Left lung (tissue), 10 donors: Measurements from ENCODE around the gene FMN1. TPM values are rescaled to one million over a fixed set of nuclear protein-coding genes. Genes with fewer than 3 reads are reported as not detected.

Source experiments
- ATAC-seq: fragments of 200-7000 bp; cut with Tn5 transposase; one replicate; pipeline ENCODE4 v1.9.1; 2020; ENCODE audit warnings: moderate library complexity
- DNase-seq, 4 donors: peaks; one replicate each; pipeline ENCODE4 v3.0.0-alpha.2; 2013 to 2020
- H3K27ac ChIP-seq, 2 donors: fragments of 200-600 bp; sonication (generic) in 1 of 2; one replicate each; pipeline versions ENCODE4 v1.5.0 to v1.8.0; 2020 to 2021
- H3K27me3 ChIP-seq, 2 donors: fragments of 200-600 bp; sonication (generic) in 1 of 2; one replicate each; pipeline versions ENCODE4 v1.5.0 to v1.8.0; 2020 to 2021
- H3K36me3 ChIP-seq, 2 donors: fragments of 200-600 bp; sonication (generic) in 1 of 2; one replicate each; pipeline versions ENCODE4 v1.5.0 to v1.8.0; 2020 to 2021
- H3K4me1 ChIP-seq, 2 donors: fragments of 200-600 bp; one replicate each; pipeline ENCODE4 v1.8.0; 2021
- H3K4me3 ChIP-seq, 2 donors: fragments of 200-600 bp; sonication (generic) in 1 of 2; one replicate each; pipeline versions ENCODE4 v1.5.0 to v1.8.0; 2020 to 2021; ENCODE audit warnings: mild to moderate bottlenecking in 1 of 2
- H3K9me3 ChIP-seq, 2 donors: fragments of 200-600 bp; sonication (generic) in 1 of 2; one replicate each; pipeline versions ENCODE4 v1.5.0 to v1.8.0; 2020 to 2021
- intact Hi-C, 2 donors: fragments of 100-400 bp; cut with DNase I; formaldehyde crosslinking; loops; one replicate each; pipeline versions ENCODE4 v1.11.2 to v1.14.2; 2022
- polyA plus RNA-seq, 6 donors: library from polyadenylated mRNA; unstranded; fragments of 120-200 nt; gene quantifications; one replicate each; pipeline ENCODE4 v1.2.1, GENCODE V29; 2013; ENCODE audit not compliant: insufficient read length in 6 of 6
- total RNA-seq, 2 donors: library from RNA; stranded (reverse); fragmentation: NEBNext Ultra II Directional; extraction: Animal tissue kit (Norgen Biotek cat#: 25700); gene quantifications; one replicate each; pipeline ENCODE4 v1.2.1, GENCODE V29; 2021
- TF ChIP-seq, protein P1 (sequence below), 2 donors: fragments of 200-600 bp; sonication (generic) in 1 of 2; IDR thresholded peaks; one replicate each; pipeline versions ENCODE4 v1.5.0 to v1.8.0; 2021; ENCODE audit warnings: antibody characterized with exemption in 2 of 2
- donor health status: DM: no; HTN: yes; CAD: no.
- donor health status: DM: no; HTN: no; CAD: no.

Gene FMN1
- total and polyA plus RNA-seq, 8 donors = 4.6 to 45.2 (median 8.4) TPM

- DNase-seq (no peak), ATAC-seq (no peak)
- Histone ChIP-seq H3K27ac (no peak overlapping the region), H3K4me3 (no peak overlapping the region), H3K4me1 (peaks cover 3 to 4% of the 10 kb centered on the region in 2 donors), H3K27me3 (no peaks in the 10 kb centered on the region), H3K9me3 (no peaks in the 10 kb centered on the region), H3K36me3 (no peaks in the 10 kb centered on the region)
- TF ChIP-seq, protein P1, sequence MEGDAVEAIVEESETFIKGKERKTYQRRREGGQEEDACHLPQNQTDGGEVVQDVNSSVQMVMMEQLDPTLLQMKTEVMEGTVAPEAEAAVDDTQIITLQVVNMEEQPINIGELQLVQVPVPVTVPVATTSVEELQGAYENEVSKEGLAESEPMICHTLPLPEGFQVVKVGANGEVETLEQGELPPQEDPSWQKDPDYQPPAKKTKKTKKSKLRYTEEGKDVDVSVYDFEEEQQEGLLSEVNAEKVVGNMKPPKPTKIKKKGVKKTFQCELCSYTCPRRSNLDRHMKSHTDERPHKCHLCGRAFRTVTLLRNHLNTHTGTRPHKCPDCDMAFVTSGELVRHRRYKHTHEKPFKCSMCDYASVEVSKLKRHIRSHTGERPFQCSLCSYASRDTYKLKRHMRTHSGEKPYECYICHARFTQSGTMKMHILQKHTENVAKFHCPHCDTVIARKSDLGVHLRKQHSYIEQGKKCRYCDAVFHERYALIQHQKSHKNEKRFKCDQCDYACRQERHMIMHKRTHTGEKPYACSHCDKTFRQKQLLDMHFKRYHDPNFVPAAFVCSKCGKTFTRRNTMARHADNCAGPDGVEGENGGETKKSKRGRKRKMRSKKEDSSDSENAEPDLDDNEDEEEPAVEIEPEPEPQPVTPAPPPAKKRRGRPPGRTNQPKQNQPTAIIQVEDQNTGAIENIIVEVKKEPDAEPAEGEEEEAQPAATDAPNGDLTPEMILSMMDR (IDR thresholded peaks at IDR 0.05) = no peak
- intact Hi-C loops = no loop called here
These were observed 81.9 kb downstream of the FMN1 start for GRCh38 chr15:33112541-33113105.

DNA sequence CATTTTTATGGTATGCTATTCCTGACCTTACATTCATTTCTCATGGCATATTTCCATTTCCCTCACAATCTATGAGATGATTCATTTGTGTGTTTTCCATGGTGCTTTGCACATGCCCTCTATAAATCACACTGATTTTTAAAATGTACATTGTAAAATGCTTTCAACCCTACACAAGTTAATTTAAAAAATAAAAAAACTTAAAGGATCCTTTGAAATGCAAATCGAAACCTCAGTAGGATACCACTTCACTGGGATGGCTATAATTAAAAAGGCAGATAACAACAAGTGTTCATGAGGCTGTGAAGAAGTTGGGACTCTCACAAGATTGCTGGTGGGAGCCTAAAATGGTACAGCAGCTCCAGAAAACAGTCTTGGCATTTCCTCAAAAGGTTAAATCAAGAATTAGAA is 83.5 kb downstream of the FMN1 start:
- Histone ChIP-seq H3K36me3 (no peaks in the 10 kb centered on the region), H3K9me3 (no peaks in the 10 kb centered on the region), H3K4me1 (peaks cover 3 to 4% of the 10 kb centered on the region in 2 donors), H3K27ac (no peak overlapping the region), H3K4me3 (no peak overlapping the region), H3K27me3 (no peaks in the 10 kb centered on the region)
- DNase-seq (no peak), ATAC-seq (no peak)
- intact Hi-C loops = no loop called here
- TF ChIP-seq, protein P1 (IDR thresholded peaks at IDR 0.05) = no peak

GRCh38 chr15:33109345-33109744 is 85.2 kb downstream of the FMN1 start:
- intact Hi-C loops = no loop called here
- Histone ChIP-seq H3K9me3 (no peaks in the 10 kb centered on the region), H3K27me3 (no peaks in the 10 kb centered on the region), H3K36me3 (no peaks in the 10 kb centered on the region), H3K4me3 (no peak overlapping the region), H3K4me1 (no peaks in the 10 kb centered on the region), H3K27ac (no peak overlapping the region)
- no peak for DNase-seq
- ATAC-seq = no peak
- TF ChIP-seq, protein P1 (IDR thresholded peaks at IDR 0.05) = no peak

- TF ChIP-seq, protein P1 (IDR thresholded peaks at IDR 0.05) = no peak
- no peak for DNase-seq
- Histone ChIP-seq H3K9me3 (no peaks in the 10 kb centered on the region), H3K27me3 (no peaks in the 10 kb centered on the region), H3K4me1 (no peaks in the 10 kb centered on the region), H3K27ac (no peak overlapping the region), H3K4me3 (no peak overlapping the region), H3K36me3 (no peaks in the 10 kb centered on the region)
- ATAC-seq = no peak
- intact Hi-C loops = no loop called here
These were observed 86.0 kb downstream of the FMN1 start for GRCh38 chr15:33108518-33108917.

DNA sequence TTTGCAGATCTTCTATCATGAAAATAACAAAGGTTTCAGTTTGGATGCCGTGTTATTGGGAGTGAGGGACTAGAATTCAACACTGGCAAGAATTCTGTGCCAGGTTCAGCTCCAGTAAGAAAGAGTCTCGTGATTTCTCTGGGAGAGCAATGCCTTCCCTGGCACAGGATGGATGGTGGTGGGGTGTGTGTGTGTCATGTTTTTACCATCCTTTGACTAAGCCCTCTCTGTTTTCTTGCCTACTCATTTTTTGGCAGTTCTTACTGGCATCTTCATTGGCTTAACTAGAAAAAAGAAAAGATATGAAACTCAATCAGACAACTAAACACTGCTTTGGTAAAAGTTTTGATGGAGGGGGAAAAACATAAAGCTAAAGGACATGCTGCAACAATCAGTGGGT is 86.6 kb downstream of the FMN1 start:
- H3K36me3 ChIP-seq = no peaks in the 10 kb centered on the region
- no peak for ATAC-seq
- no peaks in the 10 kb centered on the region for H3K9me3 ChIP-seq
- no peaks in the 10 kb centered on the region for H3K4me1 ChIP-seq
- H3K27ac ChIP-seq = no peak overlapping the region
- intact Hi-C loops = no loop called here
- no peak overlapping the region for H3K4me3 ChIP-seq
- TF ChIP-seq, protein P1 (IDR thresholded peaks at IDR 0.05) = no peak
- no peak for DNase-seq
- H3K27me3 ChIP-seq = no peaks in the 10 kb centered on the region
